Activated CD8-positive, alpha-beta memory T cell treated with anti-CD3 and anti-CD28 coated beads, Interleukin-2, amount 10 ng/mL, durations not matched to agents 7 days and 5 days (primary cell): ENCODE results near the gene STAT4. TPM values are rescaled to one million over a fixed set of nuclear protein-coding genes. Genes with fewer than 3 reads are reported as not detected.

Experiments
- ATAC-seq: fragments of 150-1000 bp; cut with Tn5 transposase; one replicate; pipeline ENCODE4 v1.10.0; 2021; ENCODE audit warnings: moderate library complexity
- CTCF ChIA-PET: fragments of 350-600 bp; sonication (Branson Sonifier 250); formaldehyde crosslinking; loops from one replicate; lab custom pipeline; 2021; ENCODE audit warnings: antibody characterized with exemption; lab: Charles Lee
- DNase-seq: peaks from one replicate; pipeline ENCODE4 v3.0.0-alpha.2; 2020
- H3K27ac Mint-ChIP-seq: one replicate; pipeline ENCODE4 v1.8.0; 2021; ENCODE audit warnings: mild to moderate bottlenecking, mixed read lengths
- H3K27me3 Mint-ChIP-seq: one replicate; pipeline ENCODE4 v1.8.0; 2021; ENCODE audit warnings: mixed read lengths
- H3K36me3 Mint-ChIP-seq: one replicate; pipeline ENCODE4 v1.8.0; 2021; ENCODE audit warnings: mild to moderate bottlenecking, mixed read lengths
- H3K4me1 Mint-ChIP-seq: one replicate; pipeline ENCODE4 v1.8.0; 2021; ENCODE audit warnings: mixed read lengths
- H3K4me3 Mint-ChIP-seq: one replicate; pipeline ENCODE4 v1.8.0; 2021; ENCODE audit warnings: mild to moderate bottlenecking, moderate library complexity, mixed read lengths
- H3K9me3 Mint-ChIP-seq: one replicate; pipeline ENCODE4 v1.8.0; 2022; ENCODE audit warnings: low read depth, mixed read lengths
- total RNA-seq, 2 experiments: library from RNA; stranded (reverse); gene quantifications; one replicate each; pipeline ENCODE4 v1.2.3, GENCODE V29; 2021

Gene STAT4
- total RNA-seq, 2 experiments from 2014 or later: 101 to 109 TPM

GRCh38 chr2:191086706-191087105 is 64.1 kb downstream of the STAT4 start:
- no peak overlapping the region for H3K27ac Mint-ChIP-seq
- H3K27me3 Mint-ChIP-seq: no peaks in the 10 kb centered on the region
- DNase-seq (no peak), ATAC-seq (no peak)
- H3K4me3 Mint-ChIP-seq: no peak overlapping the region
- peaks cover 22% of the 10 kb centered on the region for H3K4me1 Mint-ChIP-seq
- CTCF ChIA-PET: interaction anchor here (1.8 kb wide), 1 partner anchor 68 kb away, joined by 4 read pairs; no protein-coding TSS in a partner anchor
- H3K9me3 Mint-ChIP-seq: peaks cover 12% of the 10 kb centered on the region
- H3K36me3 Mint-ChIP-seq: peaks cover 70% of the 10 kb centered on the region

- peaks cover 13% of the 10 kb centered on the region for H3K9me3 Mint-ChIP-seq
- H3K4me3 Mint-ChIP-seq: no peak overlapping the region
- H3K27ac Mint-ChIP-seq: no peak overlapping the region
- DNase-seq: no peak
- ATAC-seq: no peak
- H3K27me3 Mint-ChIP-seq: no peaks in the 10 kb centered on the region
- peaks cover 69% of the 10 kb centered on the region for H3K36me3 Mint-ChIP-seq
- CTCF ChIA-PET: interaction anchor here (0.6 to 1.6 kb wide), 4 partner anchors 13 to 30 kb away, joined by 3 to 4 read pairs (median 3); no protein-coding TSS in a partner anchor
- peaks cover 23% of the 10 kb centered on the region for H3K4me1 Mint-ChIP-seq
These were observed 67.3 kb downstream of the STAT4 start for GRCh38 chr2:191083540-191083939.

GRCh38 chr2:191082321-191082720 is 68.5 kb downstream of the STAT4 start:
- no peak for DNase-seq
- Mint-ChIP-seq H3K27me3 (no peaks in the 10 kb centered on the region), H3K27ac (peak overlapping the region; percentile 18), H3K4me3 (no peak overlapping the region), H3K9me3 (peaks cover 13% of the 10 kb centered on the region), H3K4me1 (peaks cover 25% of the 10 kb centered on the region), H3K36me3 (peaks cover 65% of the 10 kb centered on the region)
- ATAC-seq: no peak
- CTCF ChIA-PET: interaction anchor here (1.3 kb wide), 1 partner anchor 32 kb away, joined by 3 read pairs; no protein-coding TSS in a partner anchor

GRCh38 chr2:191081411-191082155 is 69.2 kb downstream of the STAT4 start:
- Mint-ChIP-seq H3K4me1 (peaks cover 29% of the 10 kb centered on the region), H3K27me3 (no peaks in the 10 kb centered on the region), H3K4me3 (no peak overlapping the region), H3K9me3 (peaks cover 12% of the 10 kb centered on the region), H3K36me3 (peaks cover 61% of the 10 kb centered on the region), H3K27ac (no peak overlapping the region)
- ATAC-seq (no peak), DNase-seq (no peak)
- CTCF ChIA-PET: no interaction called here

GRCh38 chr2:191078165-191078867 is 72.5 kb downstream of the STAT4 start:
- Mint-ChIP-seq H3K4me1 (peaks cover 33% of the 10 kb centered on the region), H3K27me3 (no peaks in the 10 kb centered on the region), H3K9me3 (peaks cover 7% of the 10 kb centered on the region), H3K36me3 (peaks cover 61% of the 10 kb centered on the region), H3K4me3 (peak overlapping the region; percentile 49), H3K27ac (peak overlapping the region; percentile 70)
- CTCF ChIA-PET: interaction anchor here (1.4 to 1.5 kb wide), 2 partner anchors 58 to 77 kb away, joined by 4 to 5 read pairs; no protein-coding TSS in a partner anchor
- peak; percentile 73 for ATAC-seq
- no peak for DNase-seq

GRCh38 chr2:191070276-191070675 is 80.5 kb downstream of the STAT4 start:
- Mint-ChIP-seq H3K4me1 (peaks cover 54% of the 10 kb centered on the region), H3K36me3 (peaks cover 62% of the 10 kb centered on the region), H3K27ac (peak overlapping the region; percentile 82), H3K4me3 (peak overlapping the region; percentile 62), H3K27me3 (no peaks in the 10 kb centered on the region), H3K9me3 (no peaks in the 10 kb centered on the region)
- DNase-seq (no peak), ATAC-seq (peak; percentile 24)
- CTCF ChIA-PET: interaction anchor here (0.8 to 2.5 kb wide), 11 partner anchors 13 to 85 kb away, joined by 3 to 10 read pairs (median 4); partner anchors contain the start of gene STAT4

GRCh38 chr2:191069606-191070005 is 81.2 kb downstream of the STAT4 start:
- Mint-ChIP-seq H3K36me3 (peaks cover 65% of the 10 kb centered on the region), H3K9me3 (no peaks in the 10 kb centered on the region), H3K27me3 (no peaks in the 10 kb centered on the region), H3K4me3 (peak overlapping the region; percentile 62), H3K27ac (peak overlapping the region; percentile 82), H3K4me1 (peaks cover 55% of the 10 kb centered on the region)
- CTCF ChIA-PET: interaction anchor here (0.8 to 2.5 kb wide), 4 partner anchors 15 to 86 kb away, joined by 3 to 10 read pairs (median 6); no protein-coding TSS in a partner anchor
- no peak for ATAC-seq
- DNase-seq: no peak

GRCh38 chr2:191066919-191067233 is 83.9 kb downstream of the STAT4 start:
- CTCF ChIA-PET: interaction anchor here (0.6 to 7.6 kb wide), 2 partner anchors 9 to 83 kb away, joined by 3 to 52 read pairs; partner anchors contain the start of gene STAT4
- H3K36me3 Mint-ChIP-seq: peaks cover 70% of the 10 kb centered on the region
- peak overlapping the region; percentile 95 for H3K4me3 Mint-ChIP-seq
- DNase-seq: no peak
- H3K9me3 Mint-ChIP-seq: no peaks in the 10 kb centered on the region
- H3K4me1 Mint-ChIP-seq: peaks cover 76% of the 10 kb centered on the region
- no peaks in the 10 kb centered on the region for H3K27me3 Mint-ChIP-seq
- H3K27ac Mint-ChIP-seq: peak overlapping the region; percentile 90
- peak; percentile 8 for ATAC-seq

GRCh38 chr2:191066197-191066918 is 84.4 kb downstream of the STAT4 start:
- ATAC-seq (peak; percentile 45), DNase-seq (no peak)

GRCh38 chr2:191065785-191066184 is 85.0 kb downstream of the STAT4 start:
- Mint-ChIP-seq H3K4me3 (peak overlapping the region; percentile 95), H3K36me3 (peaks cover 72% of the 10 kb centered on the region), H3K9me3 (no peaks in the 10 kb centered on the region), H3K4me1 (peaks cover 76% of the 10 kb centered on the region), H3K27me3 (no peaks in the 10 kb centered on the region), H3K27ac (peak overlapping the region; percentile 90)
- ATAC-seq (no peak), DNase-seq (no peak)
- CTCF ChIA-PET: interaction anchor here (1.2 to 7.6 kb wide), 4 partner anchors 45 to 90 kb away, joined by 3 to 52 read pairs (median 8); partner anchors contain the start of gene STAT4

More at GRCh38 chr2:191066197-191066918, 84.4 kb downstream of the STAT4 start:
- Mint-ChIP-seq H3K36me3 (peaks cover 70% of the 10 kb centered on the region), H3K27me3 (no peaks in the 10 kb centered on the region), H3K9me3 (no peaks in the 10 kb centered on the region), H3K27ac (peak overlapping the region; percentile 90), H3K4me1 (peaks cover 76% of the 10 kb centered on the region), H3K4me3 (peak overlapping the region; percentile 95)
- CTCF ChIA-PET: interaction anchor here (0.6 to 7.6 kb wide), 5 partner anchors 10 to 89 kb away, joined by 3 to 52 read pairs (median 6); partner anchors contain the start of gene STAT4

GRCh38 chr2:191064590-191064989 is 86.2 kb downstream of the STAT4 start:
- Mint-ChIP-seq H3K9me3 (no peaks in the 10 kb centered on the region), H3K4me3 (peak overlapping the region; percentile 95), H3K27me3 (no peaks in the 10 kb centered on the region), H3K4me1 (peaks cover 75% of the 10 kb centered on the region), H3K36me3 (peaks cover 75% of the 10 kb centered on the region), H3K27ac (peak overlapping the region; percentile 98)
- DNase-seq: peak; percentile 91
- CTCF ChIA-PET: interaction anchor here (0.8 to 7.6 kb wide), 7 partner anchors 11 to 91 kb away, joined by 3 to 52 read pairs (median 11); partner anchors contain the start of gene STAT4
- ATAC-seq: peak; percentile 81

- no peaks in the 10 kb centered on the region for H3K27me3 Mint-ChIP-seq
- CTCF ChIA-PET: interaction anchor here (0.8 to 7.6 kb wide), 4 partner anchors 12 to 92 kb away, joined by 4 to 52 read pairs (median 18); partner anchors contain the start of gene STAT4
- DNase-seq: no peak
- peaks cover 77% of the 10 kb centered on the region for H3K36me3 Mint-ChIP-seq
- peaks cover 73% of the 10 kb centered on the region for H3K4me1 Mint-ChIP-seq
- no peak for ATAC-seq
- H3K4me3 Mint-ChIP-seq: peak overlapping the region; percentile 41
- H3K9me3 Mint-ChIP-seq: no peaks in the 10 kb centered on the region
- H3K27ac Mint-ChIP-seq: peak overlapping the region; percentile 98
These were observed 87.2 kb downstream of the STAT4 start for GRCh38 chr2:191063584-191063983.
